Mammary epithelial cell (primary cell): ENCODE results near the gene CPNE6.

ENCODE experiments used
- CTCF ChIP-seq, 2 donors: IDR thresholded peaks in 1 of 2; conservative IDR thresholded peaks in 1 of 2; 2 replicates each; pipeline ENCODE4 v1.5.1; 2011 to 2012; ENCODE audit warnings: inconsistent platforms in 2 of 2, low read length in 2 of 2, mild to moderate bottlenecking in 2 of 2, control low read depth in 1 of 2, low read depth in 1 of 2; ENCODE audit not compliant: insufficient read depth in 1 of 2; ENCODE audit errors: extremely low read depth in 1 of 2
- EZH2 ChIP-seq: IDR thresholded peaks from 2 replicates; pipeline ENCODE4 v1.6.1; 2012; ENCODE audit warnings: low read length, inconsistent platforms, borderline replicate concordance

- TF ChIP-seq CTCF (conservative IDR thresholded peaks at IDR 0.05 in 1 of 2, IDR thresholded peaks at IDR 0.05 in 1 of 2; ENCODE audit: extremely low read depth in 1 of 2, insufficient read depth in 1 of 2, low read depth in 1 of 2, low read length in 2 of 2) = no peak
- TF ChIP-seq EZH2 = no peak
Measured at GRCh38 chr14:24086193-24086955, 15.0 kb downstream of the CPNE6 start.
